ENCODE measurements around the gene GCNT3.
"Not testable (repeated sequence)": the region's sequence is repeated elsewhere in the genome, so short reads cannot be mapped to it uniquely, and the experiment has no call there.

The GCNT3 gene

GRCh38 chr15:59642351-59642750 lies 30.8 kb downstream of the GCNT3 start:
- no peak for DNase-seq (ENCODE audit: low read depth)
- H3K4me3 ChIP-seq (ENCODE audit: low read depth, low read length), result no peak overlapping the region
- in situ Hi-C loops (cut with HindIII; ENCODE audit: low sequenced_read_pairs), result no loop called here
- no peak for TF ChIP-seq CTCF (IDR thresholded peaks at IDR 0.05; ENCODE audit: low read depth, low read length, missing control alignments)

GRCh38 chr15:59644756-59645155 lies 33.2 kb downstream of the GCNT3 start:
- in situ Hi-C loops (cut with HindIII; ENCODE audit: low sequenced_read_pairs), result no loop called here
- TF ChIP-seq CTCF (IDR thresholded peaks at IDR 0.05; ENCODE audit: low read depth, low read length, missing control alignments), result no peak
- DNase-seq (ENCODE audit: low read depth), result no peak
- H3K4me3 ChIP-seq (ENCODE audit: low read depth, low read length), result no peak overlapping the region

GRCh38 chr15:59645812-59646211 lies 34.2 kb downstream of the GCNT3 start:
- in situ Hi-C loops (cut with HindIII; ENCODE audit: low sequenced_read_pairs); DNase-seq (ENCODE audit: low read depth); H3K4me3 ChIP-seq (ENCODE audit: low read depth, low read length): not testable (repeated sequence)

- TF ChIP-seq CTCF (IDR thresholded peaks at IDR 0.05; ENCODE audit: low read depth, low read length, missing control alignments), result no peak
- no peak overlapping the region for H3K4me3 ChIP-seq (ENCODE audit: low read depth, low read length)
- no peak for DNase-seq (ENCODE audit: low read depth)
- in situ Hi-C loops (cut with HindIII; ENCODE audit: low sequenced_read_pairs), result no loop called here
These were observed 34.7 kb downstream of the GCNT3 start for GRCh38 chr15:59646277-59646676.

- in situ Hi-C loops (cut with HindIII; ENCODE audit: low sequenced_read_pairs), result no loop called here
- no peak for DNase-seq (ENCODE audit: low read depth)
- no peak for TF ChIP-seq CTCF (IDR thresholded peaks at IDR 0.05; ENCODE audit: low read depth, low read length, missing control alignments)
- H3K4me3 ChIP-seq (ENCODE audit: low read depth, low read length), result no peak overlapping the region
These were observed 35.5 kb downstream of the GCNT3 start for GRCh38 chr15:59647085-59647484.

- no peak overlapping the region for H3K4me3 ChIP-seq (ENCODE audit: low read depth, low read length)
- TF ChIP-seq CTCF (IDR thresholded peaks at IDR 0.05; ENCODE audit: low read depth, low read length, missing control alignments), result no peak
- in situ Hi-C loops (cut with HindIII; ENCODE audit: low sequenced_read_pairs), result no loop called here
- DNase-seq (ENCODE audit: low read depth), result no peak
These were observed 38.0 kb downstream of the GCNT3 start for GRCh38 chr15:59649603-59650002.

- H3K4me3 ChIP-seq (ENCODE audit: low read depth, low read length), result no peak overlapping the region
- no peak for DNase-seq (ENCODE audit: low read depth)
- in situ Hi-C loops (cut with HindIII; ENCODE audit: low sequenced_read_pairs), result no loop called here
- TF ChIP-seq CTCF (IDR thresholded peaks at IDR 0.05; ENCODE audit: low read depth, low read length, missing control alignments), result no peak
These were observed 42.5 kb downstream of the GCNT3 start for GRCh38 chr15:59654046-59654445.

Measured in astrocyte of the cerebellum (primary cell).